Middle frontal gyrus (tissue), 1 donor: ENCODE results near the gene CDC42BPG.

Experiments
- DNase-seq: peaks from one replicate; pipeline ENCODE4 v3.0.0-alpha.2; 2015; ENCODE audit warnings: low spot score; ENCODE audit errors: extremely low spot score

Gene CDC42BPG

DNA sequence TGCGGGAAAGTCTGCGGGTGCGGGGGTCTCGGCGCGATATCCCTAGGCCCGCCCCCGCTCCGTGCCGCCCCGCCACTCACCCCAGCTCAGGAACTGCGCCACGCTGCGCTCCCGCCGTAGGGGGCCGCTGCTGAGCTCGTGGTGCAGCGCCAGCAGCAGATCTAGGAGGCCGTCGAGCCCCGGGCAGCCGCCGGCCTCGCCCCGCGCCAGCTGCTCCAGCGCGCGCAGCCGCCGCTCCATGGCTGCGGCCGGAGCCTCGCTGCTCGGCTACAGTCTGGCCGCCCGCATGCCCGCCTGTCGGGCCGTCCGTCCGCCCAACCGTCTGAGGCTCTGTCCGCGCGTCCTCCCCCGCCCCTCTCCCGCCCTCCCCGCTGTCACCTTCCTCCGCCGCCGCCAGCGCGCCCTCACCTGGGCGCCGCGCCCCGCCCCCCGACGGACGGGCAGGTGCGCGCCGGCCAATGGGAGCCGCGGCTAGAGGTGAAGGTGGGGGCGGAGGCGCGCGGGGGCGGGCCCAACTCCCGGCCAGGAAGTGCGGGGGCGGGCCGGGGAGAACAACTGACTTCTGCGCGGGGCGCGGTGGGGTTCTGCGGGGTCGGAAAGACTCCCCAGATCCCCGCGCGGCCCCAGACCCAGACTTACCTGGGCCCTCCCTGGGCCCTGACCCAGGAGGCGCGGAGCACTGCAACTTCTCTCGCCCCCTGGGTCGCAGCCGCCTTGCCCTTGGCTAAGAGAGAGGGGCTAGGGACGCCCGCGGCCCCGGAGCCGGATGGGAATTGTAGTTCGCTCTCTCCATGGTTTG lies at the start of gene CDC42BPG:
CDC42BPG (minus strand) TSS at position 324 of the 799 bp plus-strand sequence; CDS start at position 240, 84 bp downstream.
- no peak for DNase-seq

DNA sequence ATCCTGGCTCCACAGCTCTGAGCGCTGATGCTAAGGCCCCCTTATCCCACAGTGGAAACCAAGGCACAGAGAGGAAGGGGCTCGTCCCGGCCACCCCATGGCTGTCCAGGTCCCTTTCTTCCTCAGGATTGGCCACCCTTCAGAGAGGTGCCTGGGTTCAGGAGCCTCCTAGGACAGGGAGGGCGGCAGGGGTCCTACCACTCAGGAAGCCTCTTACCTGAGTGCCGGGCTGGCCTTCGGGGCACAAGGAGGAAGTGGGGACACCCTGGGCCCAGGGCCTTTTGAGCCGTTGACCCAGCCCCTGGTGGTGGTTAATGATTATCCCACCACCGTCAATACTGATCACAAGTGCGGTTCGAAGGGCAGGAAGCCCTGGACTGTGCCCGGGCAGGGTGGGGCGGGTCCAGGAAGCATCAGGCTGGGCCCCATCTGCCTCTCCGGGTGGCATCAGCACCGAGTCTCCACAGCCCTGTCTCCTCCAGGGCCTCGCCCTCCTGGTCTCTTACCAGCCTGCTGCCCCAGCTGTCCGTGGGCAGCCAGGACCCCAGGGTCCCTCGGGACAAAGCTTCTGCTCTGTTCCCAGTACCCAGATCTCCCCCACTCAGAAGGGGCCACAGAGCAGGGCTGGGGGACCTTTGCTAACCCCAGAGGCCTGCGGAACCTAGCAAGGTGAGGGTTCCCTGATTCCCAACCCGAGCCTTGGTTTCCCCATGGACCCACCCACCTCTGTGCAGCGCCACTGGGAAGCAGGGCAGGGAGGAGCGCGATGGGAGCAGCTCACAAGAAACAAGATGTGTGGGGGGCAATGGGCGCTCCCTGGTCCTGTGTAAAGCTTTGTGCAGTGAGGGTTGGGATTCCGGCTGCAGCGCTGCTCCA lies 49.0 kb upstream of the CDC42BPG start:
- no peak for DNase-seq

GRCh38 chr11:64892838-64893193 lies 48.4 kb upstream of the CDC42BPG start:
- no peak for DNase-seq

DNA sequence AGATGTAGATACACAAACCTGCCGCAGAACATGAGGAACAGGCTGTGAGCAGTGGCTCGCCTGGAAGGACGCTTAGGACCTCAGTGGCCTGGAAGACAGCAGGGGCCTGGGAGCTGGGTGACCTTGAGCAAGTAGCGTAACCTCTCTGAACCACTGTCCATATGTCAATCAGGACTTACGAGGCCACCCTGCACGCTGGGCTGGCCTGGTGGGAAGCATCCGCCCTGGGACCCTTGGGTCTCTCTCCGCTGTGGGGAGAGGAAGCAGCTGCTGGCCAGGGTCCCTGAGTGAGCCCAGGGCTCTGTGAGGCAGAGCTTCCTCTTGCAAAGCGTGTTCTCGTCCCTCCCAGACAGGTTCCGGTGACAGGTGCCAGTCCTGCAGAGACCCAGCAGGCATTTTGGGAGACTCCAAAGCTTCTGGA lies 48.0 kb upstream of the CDC42BPG start:
- DNase-seq = no peak

- no peak for DNase-seq
These were observed 47.4 kb upstream of the CDC42BPG start for GRCh38 chr11:64891880-64892279.

DNA sequence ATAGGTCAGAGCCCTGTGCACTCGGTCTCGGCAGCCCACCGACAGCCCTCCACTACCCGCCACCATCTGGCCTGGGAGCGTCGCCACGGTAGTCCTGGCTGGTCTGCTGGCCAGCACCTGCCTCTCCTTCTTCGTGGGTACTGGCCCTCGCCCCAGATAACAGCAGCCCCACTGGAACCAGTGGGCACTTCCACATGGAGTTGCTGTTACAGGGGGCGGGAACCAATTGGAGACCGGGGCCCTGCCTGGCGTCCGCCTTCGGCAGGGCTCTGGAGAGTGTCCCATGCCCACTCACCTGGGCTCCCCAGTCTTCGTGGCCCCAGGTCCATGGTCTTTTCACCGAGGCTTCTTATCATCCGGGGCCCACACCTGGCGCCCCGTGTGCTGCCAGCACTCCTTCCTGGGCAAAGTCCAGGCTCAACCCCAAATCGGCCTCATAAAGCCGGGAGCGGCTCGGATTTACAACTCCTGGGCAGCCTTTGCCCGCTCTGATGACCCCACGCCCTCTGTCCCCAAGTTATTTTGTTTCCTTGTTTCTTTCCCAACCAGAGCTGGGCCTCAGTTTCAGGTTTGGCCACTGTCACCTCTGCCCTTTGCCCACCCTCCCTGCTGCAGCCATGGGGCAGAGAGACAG lies 46.9 kb upstream of the CDC42BPG start:
- no peak for DNase-seq

- no peak for DNase-seq
These were observed 46.1 kb upstream of the CDC42BPG start for GRCh38 chr11:64890522-64890939.

GRCh38 chr11:64888729-64889511 lies 44.5 kb upstream of the CDC42BPG start:
- DNase-seq = no peak

DNA sequence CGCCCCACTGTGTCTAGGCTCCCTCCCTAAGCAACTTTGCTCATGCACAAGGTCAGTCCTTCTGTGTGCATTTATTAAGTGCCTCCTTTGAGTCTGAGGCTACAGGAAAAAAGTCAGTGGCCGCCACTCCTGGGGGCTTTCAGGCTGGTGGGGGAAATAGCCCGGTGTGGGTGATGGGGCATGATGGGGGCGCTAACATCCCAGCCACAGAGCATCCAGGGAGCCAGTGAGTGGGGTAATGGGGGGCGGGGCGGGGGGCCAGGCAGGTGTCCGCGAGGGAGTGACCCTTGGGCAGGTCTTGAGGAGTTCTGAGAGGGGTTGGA lies 43.9 kb upstream of the CDC42BPG start:
- DNase-seq = no peak

- DNase-seq = no peak
These were observed 43.4 kb upstream of the CDC42BPG start for GRCh38 chr11:64887757-64888405.

DNA sequence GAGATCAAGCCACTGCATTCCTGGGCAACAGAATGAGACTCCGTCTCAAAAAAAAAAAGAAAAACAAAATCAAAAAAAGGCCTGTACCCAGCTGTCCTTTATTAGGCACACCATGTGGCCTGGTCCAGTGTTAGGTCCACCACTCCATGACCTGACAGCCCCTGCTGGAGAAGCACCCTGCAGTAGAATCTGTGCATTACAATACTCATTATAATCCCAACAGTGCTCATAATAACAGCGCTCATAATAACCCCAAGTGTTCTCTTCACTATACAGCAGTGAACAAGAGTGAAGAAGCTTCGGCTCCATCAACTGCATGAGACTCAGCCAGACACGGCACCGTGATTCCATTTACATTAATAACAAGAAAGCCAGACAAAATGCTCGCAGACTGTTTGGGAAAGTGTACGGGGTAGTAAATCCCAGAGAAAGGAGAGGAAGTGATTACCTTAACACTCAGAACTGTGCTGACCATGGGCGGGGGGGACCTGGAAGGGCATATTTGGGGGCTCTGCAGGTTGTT lies 42.8 kb upstream of the CDC42BPG start:
- no peak for DNase-seq

DNA sequence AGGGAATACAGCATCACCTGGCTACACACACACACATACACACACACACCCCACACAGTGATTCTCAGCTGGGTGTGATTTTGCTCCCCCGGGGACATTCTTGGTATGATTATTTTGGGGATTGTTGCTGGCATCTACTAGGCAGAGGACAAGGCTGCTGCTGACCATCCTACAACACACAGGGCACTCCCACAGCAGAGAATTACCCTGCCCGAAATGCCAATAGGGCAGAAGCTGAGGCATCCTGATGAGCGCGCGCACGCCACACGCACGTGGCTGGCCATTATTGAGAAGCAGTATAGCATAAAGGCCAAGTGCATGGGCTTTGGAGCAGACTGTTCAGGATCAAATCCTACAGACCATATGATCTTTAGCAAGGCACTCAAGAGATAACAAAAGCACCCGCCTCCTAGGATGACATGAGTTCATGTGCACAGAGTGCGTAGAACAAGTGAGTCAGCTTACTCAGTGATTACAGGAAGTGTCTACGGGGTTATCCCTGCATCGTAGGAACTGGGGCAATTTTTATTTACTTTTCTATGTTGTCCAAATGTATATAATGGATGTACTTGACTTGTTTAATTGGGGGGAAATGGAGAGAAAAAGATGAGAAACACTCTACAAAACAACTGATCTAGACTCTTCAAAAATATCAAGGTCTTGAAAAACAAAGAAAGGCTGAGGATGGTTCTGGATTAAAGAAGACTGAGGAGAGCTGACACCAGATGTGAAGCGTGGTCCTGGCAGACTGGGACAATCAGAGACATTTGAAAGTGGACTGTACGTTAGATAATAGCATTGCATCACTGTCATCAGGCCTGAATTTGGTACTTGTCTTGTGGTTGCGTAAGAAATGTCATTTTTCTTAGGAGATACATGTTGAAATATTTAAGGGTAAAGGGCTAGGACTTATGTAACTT lies 41.2 kb upstream of the CDC42BPG start:
- no peak for DNase-seq

GRCh38 chr11:64884019-64884418 lies 39.6 kb upstream of the CDC42BPG start:
- no peak for DNase-seq

DNA sequence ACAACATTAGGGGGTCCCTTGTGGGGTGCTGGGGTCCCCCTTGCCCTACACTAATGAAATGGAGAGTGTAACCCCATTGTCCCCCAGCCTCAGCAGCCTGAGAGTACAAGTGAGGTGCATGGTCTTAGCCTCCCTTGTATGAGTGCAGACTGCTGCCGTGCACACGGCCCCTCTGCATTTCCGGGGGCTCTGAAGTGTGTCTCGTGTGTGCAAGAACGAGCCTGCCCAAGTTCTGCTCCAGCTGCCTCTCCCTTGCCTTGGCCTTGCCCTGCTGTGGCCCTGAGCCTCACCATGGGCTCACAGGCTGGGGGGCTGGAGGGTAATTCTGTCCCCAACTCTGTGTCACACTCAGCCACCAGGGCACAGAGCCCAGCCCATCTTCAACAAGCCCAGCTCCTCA lies 39.1 kb upstream of the CDC42BPG start:
- no peak for DNase-seq

DNA sequence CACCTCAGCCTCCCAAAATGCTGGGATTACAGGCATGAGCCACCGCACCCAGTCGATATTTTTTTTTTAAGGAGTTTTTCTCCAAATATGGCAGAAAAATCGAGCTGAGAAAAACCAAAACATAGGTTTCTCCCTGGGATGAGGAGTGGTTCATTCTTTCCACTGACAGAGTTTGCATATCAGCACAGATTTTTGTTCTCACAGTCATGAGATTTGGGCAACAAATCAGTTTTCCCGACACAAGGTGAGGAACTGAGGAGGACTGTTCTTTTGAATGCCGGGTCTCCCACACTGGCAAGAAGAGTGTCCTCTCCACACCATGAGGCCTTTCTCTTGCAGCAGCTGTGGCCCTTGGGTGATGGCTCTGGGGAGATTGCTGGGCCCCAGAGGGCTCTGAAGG lies 37.8 kb upstream of the CDC42BPG start:
- no peak for DNase-seq

DNA sequence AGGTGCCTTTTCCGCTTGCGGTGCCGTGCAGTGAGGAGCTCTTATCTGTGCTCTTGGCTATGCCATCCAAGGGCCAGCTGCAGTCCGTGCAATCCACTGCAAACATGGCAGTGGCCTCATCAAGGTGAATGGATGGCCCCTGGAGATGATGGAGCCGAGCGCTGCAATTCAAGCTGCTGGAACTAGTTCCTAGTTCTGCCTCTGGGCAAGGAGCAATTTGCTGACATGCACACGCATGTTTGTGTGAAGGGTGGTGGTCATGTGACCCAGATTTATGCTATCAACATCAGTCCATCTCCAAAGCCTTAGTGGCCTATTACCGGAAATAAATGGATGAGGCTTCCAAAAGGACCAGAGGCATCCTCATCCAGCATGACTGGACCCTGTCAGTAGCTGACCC lies 37.0 kb upstream of the CDC42BPG start:
- no peak for DNase-seq

DNA sequence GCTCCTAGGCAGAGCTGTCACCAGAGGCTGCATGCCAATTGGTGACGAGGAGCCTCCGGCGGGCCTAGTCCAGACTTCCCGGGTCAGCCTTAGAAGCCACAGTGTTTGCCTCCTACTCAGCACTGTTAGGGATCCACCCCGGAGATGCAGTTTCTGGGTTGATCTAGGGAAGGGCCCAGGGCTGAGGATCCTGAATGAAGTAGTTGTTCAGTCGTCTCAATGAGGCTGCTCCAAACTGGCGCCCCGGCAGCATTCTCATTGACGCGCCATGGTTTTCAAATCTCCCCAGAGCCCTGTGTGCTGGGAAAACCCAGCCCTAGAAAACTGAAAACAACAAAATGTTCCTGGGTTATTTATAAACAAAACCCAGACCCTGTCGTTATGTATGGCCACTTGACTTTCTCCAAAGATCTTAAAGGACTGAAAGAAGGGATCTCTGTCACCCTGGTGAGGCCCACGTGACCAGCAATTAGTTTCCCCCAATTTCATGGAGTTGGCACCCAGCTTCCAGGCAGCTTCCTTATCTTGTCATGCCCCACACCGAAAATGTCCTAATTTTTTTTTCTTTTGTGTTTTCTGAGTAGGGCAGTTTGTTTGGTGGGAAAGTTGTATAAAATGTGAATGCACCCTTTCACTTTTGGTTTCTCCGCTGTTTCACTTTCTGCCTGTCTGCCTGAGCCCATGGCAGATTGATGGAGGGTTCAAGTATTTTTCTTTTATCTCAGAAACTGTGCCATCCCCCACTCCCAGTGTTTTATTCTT lies 36.0 kb upstream of the CDC42BPG start:
- no peak for DNase-seq

- no peak for DNase-seq
These were observed 34.9 kb upstream of the CDC42BPG start for GRCh38 chr11:64879244-64879900.
